ENCODE measurements around the gene ABCC6.
"Not testable (repeated sequence)": the region's sequence is repeated elsewhere in the genome, so short reads cannot be mapped to it uniquely, and the experiment has no call there.

The ABCC6 gene

DNA sequence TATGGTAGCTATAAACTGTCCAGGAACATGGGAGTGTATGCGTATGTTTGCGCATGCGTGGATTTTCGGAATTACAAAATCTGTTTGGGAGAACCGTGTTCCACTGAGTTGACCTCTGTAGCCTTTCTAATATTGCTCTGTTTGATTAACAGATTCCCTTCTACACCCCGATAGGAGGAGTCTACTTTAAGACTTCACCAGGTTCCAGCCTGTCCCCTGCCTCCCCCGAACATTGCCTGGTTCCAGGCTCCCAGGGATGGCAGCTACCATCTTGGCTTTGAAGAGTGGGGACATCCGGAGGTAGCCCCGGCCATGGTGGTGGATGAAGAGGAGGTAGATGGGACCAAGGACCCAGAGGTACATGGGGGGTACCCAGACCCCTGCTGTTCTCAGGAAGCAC lies 1.9 kb downstream of the ABCC6 start:
- not testable (repeated sequence) for DNase-seq

DNA sequence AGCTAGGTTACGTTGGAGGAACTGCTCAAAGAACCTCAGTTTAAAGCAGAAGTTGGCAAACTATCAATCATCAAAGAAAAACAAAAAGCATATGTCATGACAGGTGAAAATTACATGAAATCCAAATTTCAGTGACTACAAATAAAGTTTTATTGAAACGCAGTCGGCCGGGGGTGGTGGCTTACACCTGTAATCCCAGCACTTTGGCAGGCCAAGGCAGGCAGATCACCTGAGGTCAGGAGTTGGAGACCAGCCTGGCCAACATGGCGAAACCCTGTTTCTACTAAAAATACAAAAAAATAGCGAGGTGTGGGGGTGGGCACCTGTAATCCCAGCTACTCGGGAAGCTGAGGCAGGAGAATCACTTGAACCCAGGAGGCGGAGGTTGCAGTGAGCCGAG lies 2.8 kb downstream of the ABCC6 start:
- not testable (repeated sequence) for DNase-seq

- not testable (repeated sequence) for DNase-seq
Observed at GRCh38 chr16:16218787-16219186, 4.5 kb downstream of the ABCC6 start.

GRCh38 chr16:16218349-16218748 lies 4.9 kb downstream of the ABCC6 start:
- not testable (repeated sequence) for DNase-seq

DNA sequence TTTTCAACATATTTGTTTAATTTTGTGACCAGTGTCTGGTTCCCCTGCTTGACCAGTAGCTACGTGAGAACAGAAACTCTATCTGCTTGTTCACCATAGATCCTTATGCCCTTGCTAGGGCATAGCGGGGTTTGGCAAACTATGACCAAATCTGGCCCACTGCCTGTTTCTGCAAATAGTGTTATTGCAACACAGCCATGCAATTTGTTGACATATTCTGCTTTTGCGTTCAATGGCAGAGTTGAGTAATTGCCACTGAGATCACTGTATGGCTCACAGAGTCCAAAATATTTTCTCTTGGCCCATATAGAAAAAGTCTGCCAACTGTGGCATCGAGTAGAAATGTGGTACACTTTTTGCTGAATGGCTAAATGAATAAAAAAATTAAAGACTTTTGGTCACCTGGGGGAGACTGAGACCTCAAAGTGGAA lies 9.4 kb downstream of the ABCC6 start:
- not testable (repeated sequence) for DNase-seq

GRCh38 chr16:16211404-16211803 lies 11.9 kb downstream of the ABCC6 start:
- DNase-seq: not testable (repeated sequence)

DNA sequence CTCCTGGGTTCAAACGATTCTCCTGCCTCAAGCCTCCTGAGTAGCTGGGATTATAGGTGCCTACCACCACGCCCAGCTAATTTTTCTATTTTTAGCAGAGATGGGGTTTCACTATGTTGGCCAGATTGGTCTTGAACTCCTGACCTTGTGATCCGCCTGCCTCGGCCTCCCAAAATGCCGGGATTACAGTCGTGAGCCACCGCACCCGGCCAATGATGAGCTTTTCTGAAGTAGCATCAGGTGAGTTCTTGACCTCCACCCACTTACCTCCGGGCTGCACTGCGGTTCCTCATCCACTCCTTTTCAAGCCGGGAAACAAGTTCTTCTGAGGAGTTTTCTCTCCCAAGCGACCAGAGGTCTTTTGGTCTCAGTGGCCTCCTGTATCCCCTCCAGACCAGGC lies 14.8 kb downstream of the ABCC6 start:
- not testable (repeated sequence) for DNase-seq

DNA sequence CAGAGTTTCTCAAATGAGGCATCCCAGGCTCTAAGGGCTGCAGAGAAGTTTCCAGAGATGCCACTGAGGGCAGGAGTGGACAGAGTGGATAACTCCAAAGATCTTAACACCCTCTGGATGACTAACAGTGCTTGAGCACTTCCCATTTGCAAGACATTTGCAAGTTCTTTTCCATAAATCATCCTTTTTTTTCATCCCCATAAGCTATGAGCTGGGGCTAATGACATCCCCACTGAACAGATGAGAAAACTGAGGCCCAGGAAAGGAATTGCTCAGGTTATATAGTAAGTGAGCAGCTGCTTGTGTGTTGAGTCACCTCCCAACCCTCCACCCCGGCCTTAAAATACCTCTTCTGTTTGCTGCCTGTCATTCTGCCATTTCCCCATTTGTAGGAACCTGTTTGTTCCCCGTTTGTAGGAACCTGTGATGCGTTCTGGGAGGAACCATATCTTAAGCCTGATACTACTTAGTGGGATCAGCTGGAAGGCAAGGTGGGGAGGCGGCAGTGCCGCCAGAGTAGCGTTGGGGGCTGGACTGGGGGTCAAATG lies 15.4 kb downstream of the ABCC6 start:
- DNase-seq: not testable (repeated sequence)

- not testable (repeated sequence) for DNase-seq
Observed at GRCh38 chr16:16207097-16207786, 16.1 kb downstream of the ABCC6 start.

GRCh38 chr16:16205864-16206263 lies 17.4 kb downstream of the ABCC6 start:
- not testable (repeated sequence) for DNase-seq

DNA sequence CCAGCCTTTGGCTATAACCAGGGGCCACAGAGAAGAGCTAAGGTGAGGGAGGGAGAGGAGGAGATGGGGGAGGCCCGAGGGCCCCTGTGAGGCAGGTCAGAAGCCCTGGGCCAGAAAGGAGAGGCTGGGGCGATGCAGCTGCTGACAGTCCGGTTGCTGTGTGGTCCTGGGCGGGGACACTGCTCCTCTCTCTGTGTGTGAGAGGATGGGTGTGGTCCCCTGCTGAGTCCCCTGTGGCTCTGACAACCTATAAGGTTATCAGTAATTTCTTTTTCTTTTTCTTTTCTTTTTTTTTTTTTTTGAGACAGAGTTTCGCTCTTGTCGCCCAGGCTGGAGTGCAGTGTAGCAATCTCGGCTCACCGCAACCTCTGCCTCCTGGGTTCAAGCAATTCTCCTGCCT lies 18.7 kb downstream of the ABCC6 start:
- DNase-seq: not testable (repeated sequence)

GRCh38 chr16:16203494-16203893 lies 19.8 kb downstream of the ABCC6 start:
- DNase-seq: not testable (repeated sequence)

DNA sequence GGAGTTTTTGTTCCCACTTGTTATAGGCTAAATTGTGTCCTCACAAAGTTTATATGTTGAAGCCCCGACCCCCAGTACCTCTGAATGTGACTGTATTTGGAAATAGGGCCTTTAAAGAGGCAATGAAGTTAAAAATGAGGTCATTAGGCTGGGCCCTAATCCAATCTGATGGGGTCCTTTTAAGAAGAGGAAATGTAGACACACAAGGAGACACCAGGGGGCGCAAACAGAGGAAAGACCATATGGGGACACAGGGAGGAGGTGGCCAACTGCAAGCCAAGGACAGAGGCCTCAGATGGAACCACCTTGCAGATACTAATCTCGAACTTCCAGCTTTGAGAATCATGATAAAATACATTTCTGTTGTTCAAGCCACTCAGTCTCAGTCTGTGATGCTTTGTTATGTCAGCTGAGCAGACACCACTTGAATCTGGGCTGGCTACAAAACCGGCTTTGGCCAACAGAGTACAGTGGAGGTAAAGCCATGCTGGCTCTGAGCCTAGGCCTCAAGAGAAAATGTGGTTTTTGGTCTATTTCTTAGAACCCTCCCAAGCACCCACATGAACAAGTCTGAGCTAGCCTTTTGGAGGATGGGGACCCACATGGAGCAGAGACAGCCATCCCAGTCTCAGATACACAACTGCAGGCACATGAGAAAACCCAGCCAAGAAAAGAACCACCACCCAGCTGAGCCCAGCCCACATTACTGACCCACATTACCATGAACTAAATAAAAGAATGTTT lies 20.7 kb downstream of the ABCC6 start:
- not testable (repeated sequence) for DNase-seq

DNA sequence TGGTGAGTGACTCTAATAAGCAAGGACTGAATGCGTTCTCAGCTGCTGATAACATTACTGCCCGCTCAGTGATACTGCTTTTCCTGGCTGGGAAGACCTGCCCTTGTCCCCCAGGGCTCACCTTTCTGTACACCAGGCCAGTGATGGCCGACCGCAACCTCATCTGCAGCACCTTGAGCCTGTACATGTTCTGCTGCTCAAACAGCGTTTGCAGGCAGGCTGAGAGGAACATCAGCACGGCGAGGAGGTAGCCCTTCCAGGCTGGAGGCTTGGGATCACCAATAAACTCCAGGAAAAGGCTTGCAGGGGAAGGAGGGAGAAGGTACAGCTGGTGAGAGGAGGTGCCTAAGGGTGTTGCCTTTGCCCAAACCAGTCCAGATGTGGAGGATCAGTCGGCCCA lies 21.4 kb downstream of the ABCC6 start:
- not testable (repeated sequence) for DNase-seq

DNA sequence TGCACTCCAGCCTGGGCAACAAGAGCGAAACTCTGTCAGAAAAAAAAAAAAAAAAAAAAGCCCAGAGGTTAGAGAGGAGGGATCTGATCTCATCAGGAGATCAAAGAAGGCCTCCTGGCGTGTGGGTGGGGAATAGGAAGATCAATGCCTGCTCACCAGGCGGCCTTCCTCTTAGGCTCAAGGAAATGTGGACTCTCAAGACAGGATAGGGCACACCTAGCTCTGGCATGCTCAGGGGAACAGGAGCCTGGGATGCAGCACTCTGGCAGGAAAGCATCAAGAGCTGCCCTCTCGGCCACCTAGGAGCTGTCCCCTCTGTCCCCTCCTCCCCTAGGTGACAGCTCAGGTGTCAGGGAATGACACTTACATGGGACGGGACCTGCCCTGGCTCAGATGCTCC lies 22.9 kb downstream of the ABCC6 start:
- DNase-seq: not testable (repeated sequence)

DNA sequence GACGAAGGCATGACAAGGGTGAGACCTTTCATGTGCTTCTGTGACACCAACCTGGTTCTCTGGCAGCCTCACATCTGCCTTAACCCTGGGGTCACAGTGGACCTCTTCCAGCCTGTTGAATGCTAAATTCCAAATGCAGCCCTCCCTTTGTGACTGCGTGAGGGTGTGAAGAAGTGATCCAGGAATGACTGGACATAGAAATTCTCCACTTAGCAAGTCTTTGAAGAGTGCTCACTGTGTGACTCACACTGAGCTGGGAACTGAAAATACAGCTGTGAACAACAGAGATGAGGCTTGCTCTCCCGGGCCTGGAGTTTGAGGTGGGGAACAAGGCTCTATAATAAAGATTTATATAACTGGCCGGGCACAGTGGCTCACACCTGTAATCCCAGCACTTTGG lies 23.9 kb downstream of the ABCC6 start:
- DNase-seq: not testable (repeated sequence)

DNA sequence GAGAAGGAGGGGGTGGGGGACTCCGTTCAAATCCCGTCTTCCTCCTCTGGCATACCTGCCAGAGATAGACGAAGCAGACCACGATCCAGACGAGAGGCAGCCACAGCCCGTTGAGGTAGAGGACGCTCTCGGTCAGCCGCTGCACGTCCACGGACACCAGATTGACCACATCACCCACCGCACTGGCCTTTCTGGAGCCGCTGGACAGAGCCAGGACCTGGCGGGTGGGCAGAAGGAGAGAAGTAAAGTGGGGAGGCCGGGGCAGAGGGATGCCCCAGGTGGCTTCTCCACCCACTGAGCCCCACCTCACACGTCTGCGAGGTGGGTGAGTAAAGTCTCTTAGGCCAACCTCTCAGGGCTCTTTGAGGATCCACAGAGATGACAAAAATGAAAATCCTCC lies 25.3 kb downstream of the ABCC6 start:
- no peak for DNase-seq

DNA sequence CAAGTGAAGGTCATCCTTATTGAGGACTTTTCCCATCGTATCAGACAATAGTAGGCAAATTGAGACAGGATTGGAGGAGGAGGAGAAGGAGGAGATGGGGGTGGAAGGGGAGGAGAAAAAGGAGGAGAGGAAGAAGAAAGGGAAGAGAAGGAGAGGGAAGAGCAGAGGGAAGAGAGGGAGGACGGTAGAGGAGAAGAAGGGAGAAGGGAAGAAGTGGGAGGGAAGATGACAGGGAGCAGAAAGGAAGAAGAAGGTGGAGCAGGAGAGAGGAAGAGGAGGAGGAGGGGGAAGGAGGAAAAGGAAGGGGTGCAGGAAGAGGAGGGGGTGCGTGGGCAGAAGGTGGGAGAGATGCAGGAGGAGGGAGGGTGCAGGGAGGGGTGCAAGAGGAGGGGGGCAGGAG lies 26.0 kb downstream of the ABCC6 start:
- no peak for DNase-seq

DNA sequence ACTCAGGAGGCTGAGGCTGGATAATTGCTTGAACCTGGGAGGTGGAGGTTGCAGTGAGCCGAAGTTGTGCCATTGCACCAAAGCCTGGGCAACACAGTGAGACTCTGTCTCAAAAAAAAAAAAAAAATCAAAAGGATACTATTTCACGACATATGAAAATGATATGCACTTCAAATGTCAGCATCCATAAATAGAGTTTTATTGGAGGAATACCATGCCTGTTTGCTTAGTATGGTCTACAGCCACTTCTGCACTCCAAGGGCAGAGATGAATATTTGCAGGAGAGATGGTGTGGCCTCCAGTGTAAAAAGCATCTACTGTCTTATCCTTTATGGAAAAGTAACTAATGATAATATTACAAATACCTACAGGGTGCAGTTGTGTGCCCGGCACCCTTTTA lies 27.2 kb downstream of the ABCC6 start:
- DNase-seq: no peak

DNA sequence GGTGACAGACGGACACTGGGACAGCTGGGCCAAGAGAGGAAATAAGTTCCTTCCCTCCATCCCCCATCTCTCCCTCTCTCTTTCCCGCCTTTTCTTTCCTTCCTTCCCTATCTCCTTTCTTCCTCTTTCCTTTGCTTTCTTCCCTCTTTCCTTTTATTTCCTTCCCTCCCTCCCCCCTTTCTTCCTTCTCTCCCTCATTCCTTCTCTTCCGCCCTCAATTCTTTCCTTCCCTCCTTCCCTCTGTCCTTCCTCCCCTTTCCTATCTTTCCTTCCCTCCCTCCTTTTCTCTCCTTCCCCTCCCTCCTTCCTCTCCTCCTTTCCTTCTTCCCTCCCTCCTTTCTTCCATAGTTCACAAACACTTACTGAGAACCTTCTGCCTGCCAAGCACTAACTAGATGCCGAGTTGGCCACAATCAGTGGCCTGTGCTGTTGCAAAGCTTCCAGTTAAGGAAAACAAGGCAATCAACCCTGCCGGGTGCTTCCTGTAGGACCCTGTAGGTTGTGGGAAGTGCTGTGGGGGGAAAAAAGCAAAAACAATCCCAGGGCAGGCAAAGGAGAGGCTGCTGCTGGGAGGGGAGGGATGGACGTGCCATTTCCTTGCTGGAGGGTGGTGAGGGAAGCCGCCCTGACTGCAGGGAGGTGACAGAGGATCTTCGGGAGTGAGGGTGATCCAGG lies 31.7 kb downstream of the ABCC6 start:
- DNase-seq: no peak

- not testable (repeated sequence) for DNase-seq
Observed at GRCh38 chr16:16190966-16191365, 32.3 kb downstream of the ABCC6 start.

- DNase-seq: no peak
Observed at GRCh38 chr16:16190546-16190945, 32.7 kb downstream of the ABCC6 start.

DNA sequence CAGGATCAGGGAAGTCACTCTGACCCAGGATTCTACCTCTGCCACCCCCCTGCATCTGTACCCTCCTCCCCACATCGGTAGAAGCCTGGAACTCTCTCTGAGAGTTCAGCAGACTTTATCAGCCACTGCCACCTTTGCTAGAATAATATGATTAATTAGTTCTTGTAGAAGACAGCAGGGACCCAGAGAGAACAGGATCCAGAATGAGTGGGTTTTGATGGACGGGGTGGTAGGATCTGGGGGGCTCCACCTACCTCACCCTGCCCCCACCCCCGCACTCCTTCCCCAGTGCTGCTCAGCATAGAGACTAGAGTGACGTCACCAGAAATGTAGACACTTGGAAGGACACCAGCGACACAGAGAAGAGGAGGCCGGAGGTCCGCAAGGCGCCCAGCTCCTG lies 33.5 kb downstream of the ABCC6 start:
- DNase-seq: no peak
